ENCODE data around the gene KDM6A.
"Not testable (repeated sequence)": the region's sequence is repeated elsewhere in the genome, so short reads cannot be mapped to it uniquely, and the experiment has no call there.

Gene KDM6A

GRCh38 chrX:44876086-44876485 is 3.1 kb downstream of the KDM6A start:
- H3K27ac ChIP-seq, result no peak overlapping the region
- no peak for TF ChIP-seq ZFX (IDR thresholded peaks at IDR 0.05; ENCODE audit: borderline replicate concordance)
- TF ChIP-seq, protein P1, sequence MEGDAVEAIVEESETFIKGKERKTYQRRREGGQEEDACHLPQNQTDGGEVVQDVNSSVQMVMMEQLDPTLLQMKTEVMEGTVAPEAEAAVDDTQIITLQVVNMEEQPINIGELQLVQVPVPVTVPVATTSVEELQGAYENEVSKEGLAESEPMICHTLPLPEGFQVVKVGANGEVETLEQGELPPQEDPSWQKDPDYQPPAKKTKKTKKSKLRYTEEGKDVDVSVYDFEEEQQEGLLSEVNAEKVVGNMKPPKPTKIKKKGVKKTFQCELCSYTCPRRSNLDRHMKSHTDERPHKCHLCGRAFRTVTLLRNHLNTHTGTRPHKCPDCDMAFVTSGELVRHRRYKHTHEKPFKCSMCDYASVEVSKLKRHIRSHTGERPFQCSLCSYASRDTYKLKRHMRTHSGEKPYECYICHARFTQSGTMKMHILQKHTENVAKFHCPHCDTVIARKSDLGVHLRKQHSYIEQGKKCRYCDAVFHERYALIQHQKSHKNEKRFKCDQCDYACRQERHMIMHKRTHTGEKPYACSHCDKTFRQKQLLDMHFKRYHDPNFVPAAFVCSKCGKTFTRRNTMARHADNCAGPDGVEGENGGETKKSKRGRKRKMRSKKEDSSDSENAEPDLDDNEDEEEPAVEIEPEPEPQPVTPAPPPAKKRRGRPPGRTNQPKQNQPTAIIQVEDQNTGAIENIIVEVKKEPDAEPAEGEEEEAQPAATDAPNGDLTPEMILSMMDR (IDR thresholded peaks at IDR 0.05), result no peak

DNA sequence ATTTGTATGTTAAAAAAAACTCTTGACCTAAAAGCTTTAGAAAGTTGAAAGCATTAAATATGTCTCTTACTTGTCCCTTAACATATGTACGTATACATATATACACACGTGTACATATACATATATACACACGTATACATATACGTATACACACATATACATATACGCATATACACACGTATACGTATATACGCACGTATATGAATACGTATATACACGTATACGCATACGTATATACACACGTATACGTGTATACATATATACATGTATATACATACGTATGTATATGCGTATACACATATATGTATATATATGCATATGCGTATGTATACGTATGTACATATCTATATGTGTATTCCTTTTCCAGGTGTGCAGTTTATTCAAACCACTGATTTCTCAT is 3.8 kb downstream of the KDM6A start:
- no peak overlapping the region for H3K27ac ChIP-seq
- TF ChIP-seq, protein P1 (IDR thresholded peaks at IDR 0.05), result no peak
- no peak for TF ChIP-seq ZFX (IDR thresholded peaks at IDR 0.05; ENCODE audit: borderline replicate concordance)

GRCh38 chrX:44878780-44879179 is 5.8 kb downstream of the KDM6A start:
- no peak overlapping the region for H3K27ac ChIP-seq
- TF ChIP-seq ZFX (IDR thresholded peaks at IDR 0.05; ENCODE audit: borderline replicate concordance), result no peak
- TF ChIP-seq, protein P1 (IDR thresholded peaks at IDR 0.05), result no peak

GRCh38 chrX:44881549-44881948 is 8.6 kb downstream of the KDM6A start:
- TF ChIP-seq, protein P1 (IDR thresholded peaks at IDR 0.05), result no peak
- no peak for TF ChIP-seq ZFX (IDR thresholded peaks at IDR 0.05; ENCODE audit: borderline replicate concordance)
- no peak overlapping the region for H3K27ac ChIP-seq

GRCh38 chrX:44882635-44883034 is 9.6 kb downstream of the KDM6A start:
- H3K27ac ChIP-seq, result no peak overlapping the region
- TF ChIP-seq ZFX (IDR thresholded peaks at IDR 0.05; ENCODE audit: borderline replicate concordance), result no peak

GRCh38 chrX:44884944-44885343 is 12.0 kb downstream of the KDM6A start:
- no peak overlapping the region for H3K27ac ChIP-seq
- no peak for TF ChIP-seq ZFX (IDR thresholded peaks at IDR 0.05; ENCODE audit: borderline replicate concordance)
- TF ChIP-seq, protein P1 (IDR thresholded peaks at IDR 0.05), result no peak

- no peak overlapping the region for H3K27ac ChIP-seq
- TF ChIP-seq, protein P1 (IDR thresholded peaks at IDR 0.05), result no peak
- TF ChIP-seq ZFX (IDR thresholded peaks at IDR 0.05; ENCODE audit: borderline replicate concordance), result no peak
Measured at GRCh38 chrX:44889824-44890223, 16.8 kb downstream of the KDM6A start.

- no peak for TF ChIP-seq ZFX (IDR thresholded peaks at IDR 0.05; ENCODE audit: borderline replicate concordance)
- TF ChIP-seq, protein P1 (IDR thresholded peaks at IDR 0.05), result no peak
- H3K27ac ChIP-seq, result no peak overlapping the region
Measured at GRCh38 chrX:44890247-44890646, 17.3 kb downstream of the KDM6A start.

GRCh38 chrX:44890687-44891086 is 17.7 kb downstream of the KDM6A start:
- not testable (repeated sequence) for H3K27ac ChIP-seq

Data from 22Rv1 (cell line).